GM19240 (cell line): ENCODE measurements around the gene MAD1L1.

Source experiments
- DNase-seq: peaks from one replicate; pipeline ENCODE4 v3.0.0; 2011; ENCODE audit warnings: low spot score; ENCODE audit not compliant: insufficient read length

The MAD1L1 gene

GRCh38 chr7:2016761-2017480 lies 215.8 kb downstream of the MAD1L1 start:
- no peak for DNase-seq

GRCh38 chr7:2016021-2016631 lies 216.6 kb downstream of the MAD1L1 start:
- no peak for DNase-seq

GRCh38 chr7:2015251-2015871 lies 217.4 kb downstream of the MAD1L1 start:
- DNase-seq, result no peak

GRCh38 chr7:2014391-2015241 lies 218.1 kb downstream of the MAD1L1 start:
- DNase-seq, result no peak

GRCh38 chr7:2013381-2014311 lies 219.1 kb downstream of the MAD1L1 start:
- DNase-seq, result no peak

GRCh38 chr7:2012981-2013380 lies 219.8 kb downstream of the MAD1L1 start:
- no peak for DNase-seq

- DNase-seq, result no peak
Observed at GRCh38 chr7:2012044-2012900, 220.5 kb downstream of the MAD1L1 start.

GRCh38 chr7:2011266-2012043 lies 221.3 kb downstream of the MAD1L1 start:
- no peak for DNase-seq

GRCh38 chr7:2010551-2011265 lies 222.0 kb downstream of the MAD1L1 start:
- no peak for DNase-seq

GRCh38 chr7:2010101-2010500 lies 222.6 kb downstream of the MAD1L1 start:
- DNase-seq, result no peak

- DNase-seq, result no peak
Observed at GRCh38 chr7:2009541-2010001, 223.2 kb downstream of the MAD1L1 start.

GRCh38 chr7:2008936-2009540 lies 223.7 kb downstream of the MAD1L1 start:
- no peak for DNase-seq

- no peak for DNase-seq
Observed at GRCh38 chr7:2008101-2008935, 224.4 kb downstream of the MAD1L1 start.

GRCh38 chr7:2007551-2007950 lies 225.2 kb downstream of the MAD1L1 start:
- DNase-seq, result no peak

- no peak for DNase-seq
Observed at GRCh38 chr7:2006921-2007381, 225.8 kb downstream of the MAD1L1 start.

- DNase-seq, result no peak
Observed at GRCh38 chr7:2006231-2006771, 226.4 kb downstream of the MAD1L1 start.
